Prostate gland (tissue), 2 donors: ENCODE data around the gene EPS8L1.

ENCODE experiments used
- CTCF ChIP-seq, 4 experiments: fragments of 200-600 bp in 2 of 4; fragments of 450-650 bp in 2 of 4; sonication (generic) in 2 of 4; IDR thresholded peaks; 1 replicate in 3 of 4; 2 replicates in 1 of 4; pipeline ENCODE4 v1.5.1; 2016 to 2019; ENCODE audit warnings: antibody characterized with exemption in 4 of 4, mild to moderate bottlenecking in 2 of 4, moderate library complexity in 2 of 4
- POLR2A ChIP-seq: fragments of 450-650 bp; IDR thresholded peaks from one replicate; pipeline ENCODE4 v1.6.1; 2016; ENCODE audit warnings: antibody characterized with exemption, mild to moderate bottlenecking
- POLR2AphosphoS5 ChIP-seq: sonication (generic); formaldehyde crosslinking; IDR thresholded peaks from one replicate; pipeline ENCODE4 v1.6.1; 2017; ENCODE audit warnings: antibody characterized with exemption

- TF ChIP-seq POLR2A, result no peak
- TF ChIP-seq CTCF (IDR thresholded peaks at IDR 0.05), result no peak
- TF ChIP-seq POLR2AphosphoS5, result no peak
Observed at GRCh38 chr19:55103190-55103589, 27.5 kb downstream of the EPS8L1 start.
